Ishikawa (cell line): Measurements from ENCODE around the gene ACAN.

Source experiments
- CEBPB ChIP-seq: IDR thresholded peaks from 2 replicates; pipeline ENCODE4 v1.6.1; 2012
- CREB1 ChIP-seq: IDR thresholded peaks from 2 replicates; pipeline ENCODE4 v1.6.1; 2012; ENCODE audit warnings: low read depth
- EGR1 ChIP-seq: IDR thresholded peaks from 2 replicates; pipeline ENCODE4 v1.6.1; 2012
- EP300 ChIP-seq: IDR thresholded peaks from 2 replicates; pipeline ENCODE4 v1.6.1; 2012; ENCODE audit warnings: borderline replicate concordance
- FOXM1 ChIP-seq: IDR thresholded peaks from 2 replicates; pipeline ENCODE4 v1.6.1; 2012; ENCODE audit warnings: low read depth, borderline replicate concordance
- NFIC ChIP-seq: IDR thresholded peaks from 2 replicates; pipeline ENCODE4 v1.6.1; 2012
- RAD21 ChIP-seq: IDR thresholded peaks from 2 replicates; pipeline ENCODE4 v1.6.1; 2012; ENCODE audit warnings: low read depth
- REST ChIP-seq: IDR thresholded peaks from 2 replicates; pipeline ENCODE4 v1.6.1; 2012; ENCODE audit warnings: low read depth, mild to moderate bottlenecking
- TAF1 ChIP-seq: IDR thresholded peaks from 2 replicates; pipeline ENCODE4 v1.6.1; 2012; ENCODE audit warnings: low read depth, mild to moderate bottlenecking
- TCF12 ChIP-seq: IDR thresholded peaks from 2 replicates; pipeline ENCODE4 v1.6.1; 2012; ENCODE audit warnings: low read depth
- TEAD4 ChIP-seq: IDR thresholded peaks from 2 replicates; pipeline ENCODE4 v1.6.1; 2012
- USF1 ChIP-seq: IDR thresholded peaks from 2 replicates; pipeline ENCODE4 v1.6.1; 2012
- YY1 ChIP-seq: IDR thresholded peaks from 2 replicates; pipeline ENCODE4 v1.6.1; 2012; ENCODE audit warnings: low read depth
- ZBTB7A ChIP-seq: IDR thresholded peaks from 2 replicates; pipeline ENCODE4 v1.6.1; 2012; ENCODE audit warnings: low read depth
- TF ChIP-seq, protein P1 (sequence below): IDR thresholded peaks from 2 replicates; pipeline ENCODE4 v1.6.1; 2012

Gene ACAN

DNA sequence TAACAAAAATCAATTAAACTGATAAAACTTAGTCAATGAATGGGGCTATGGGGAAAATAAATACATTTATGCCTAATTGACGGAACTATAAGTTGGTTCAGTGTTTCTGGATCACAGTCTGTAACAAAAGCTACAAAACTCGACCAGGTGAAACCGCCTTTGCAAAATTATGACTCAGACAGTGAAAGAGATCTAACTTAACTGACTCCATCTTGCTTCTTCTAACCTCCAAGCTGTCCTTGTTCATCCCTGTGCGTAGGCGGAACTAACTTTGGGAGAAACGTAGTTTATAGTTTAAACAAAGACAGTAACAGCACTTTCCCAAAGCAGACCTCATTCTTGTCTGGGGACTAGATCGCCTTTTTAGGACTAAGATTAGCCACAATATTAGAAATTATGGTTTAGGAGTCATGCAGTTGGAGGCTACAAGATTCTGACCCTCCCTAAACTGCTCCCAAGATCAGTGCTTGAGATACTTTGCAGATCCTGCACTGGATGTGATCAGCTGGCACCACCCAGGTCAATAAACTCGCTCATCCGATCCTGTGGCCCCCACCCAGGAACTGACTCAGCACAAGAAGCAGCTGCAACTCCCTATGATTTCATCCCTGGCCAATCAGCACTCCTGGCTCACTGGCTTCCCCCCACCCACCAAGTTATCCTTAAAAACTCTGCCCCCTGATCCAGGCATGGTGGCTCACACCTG, 117.1 kb downstream of the ACAN start:
- no peak for TF ChIP-seq REST
- no peak for TF ChIP-seq YY1
- no peak for TF ChIP-seq USF1
- TF ChIP-seq, protein P1, sequence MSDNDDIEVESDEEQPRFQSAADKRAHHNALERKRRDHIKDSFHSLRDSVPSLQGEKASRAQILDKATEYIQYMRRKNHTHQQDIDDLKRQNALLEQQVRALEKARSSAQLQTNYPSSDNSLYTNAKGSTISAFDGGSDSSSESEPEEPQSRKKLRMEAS = no peak
- TF ChIP-seq ZBTB7A = no peak
- no peak for TF ChIP-seq EGR1
- no peak for TF ChIP-seq CEBPB
- TF ChIP-seq EP300 = peak; percentile 62
- no peak for TF ChIP-seq CREB1
- TF ChIP-seq FOXM1 = no peak
- 0 out of 2 replicates have a peak, but pooled peaks have one; percentile 10 for TF ChIP-seq TEAD4
- no peak for TF ChIP-seq TAF1
- peak; percentile 68 for TF ChIP-seq TCF12
- TF ChIP-seq NFIC = peak; percentile 45; the same call in 1 of the 2 replicates
- TF ChIP-seq RAD21 = no peak

- TF ChIP-seq NFIC (peak; percentile 2; the same call in 1 of the 2 replicates), EP300 (peak; percentile 3; the same call in 1 of the 2 replicates)
Observed at GRCh38 chr15:88920892-88921435, 117.7 kb downstream of the ACAN start.
